ENCODE measurements around the gene KLHL6. TPM values are rescaled to one million over a fixed set of nuclear protein-coding genes. Genes with fewer than 3 reads are reported as not detected.

Gene KLHL6
- polyA plus RNA-seq, 1 of the 3 experiments (the other 2 are of a cell fraction) = not detected

DNA sequence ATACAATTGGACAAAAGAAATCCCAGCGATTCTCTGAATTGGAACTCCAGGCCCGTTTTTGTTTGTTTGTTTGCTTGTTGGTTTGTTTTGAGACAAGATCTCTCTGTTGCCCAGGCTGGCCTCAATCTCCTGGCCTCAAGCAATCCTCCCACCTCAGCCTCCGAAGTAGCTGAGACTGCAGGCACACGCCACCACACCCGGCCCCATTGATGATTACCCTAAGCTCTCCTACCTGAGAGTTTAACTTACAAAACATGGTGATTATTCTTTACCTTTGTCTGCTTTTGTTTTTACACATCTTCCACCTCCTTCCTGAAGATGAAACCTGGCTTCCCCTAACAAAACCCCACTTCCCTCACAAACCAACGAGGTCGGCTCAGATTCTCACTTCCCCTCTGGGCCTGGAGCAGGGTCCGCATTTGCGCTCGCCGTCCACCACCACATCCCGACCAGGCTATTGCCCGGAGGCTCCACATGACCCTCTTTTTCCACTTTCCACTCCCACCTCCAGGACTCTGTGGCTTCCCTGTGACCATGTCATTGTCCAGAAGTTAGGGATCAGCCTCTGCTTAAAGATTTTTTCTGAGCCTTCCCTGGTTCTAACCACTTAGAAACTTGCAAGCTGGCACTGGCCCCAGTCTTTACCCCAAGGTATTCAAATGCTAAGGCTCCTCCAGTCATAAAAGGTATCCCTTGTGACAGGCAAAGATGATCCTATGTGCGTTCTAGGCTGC is 14.8 kb downstream of the KLHL6 start:
- 79% methylated on average over 14 of the region's 14 CpGs for WGBS (ENCODE audit: low lambda C conversion rate)
- H3K27me3 ChIP-seq (ENCODE audit: insufficient read depth) = no peaks in the 10 kb centered on the region
- TF ChIP-seq, protein P1, sequence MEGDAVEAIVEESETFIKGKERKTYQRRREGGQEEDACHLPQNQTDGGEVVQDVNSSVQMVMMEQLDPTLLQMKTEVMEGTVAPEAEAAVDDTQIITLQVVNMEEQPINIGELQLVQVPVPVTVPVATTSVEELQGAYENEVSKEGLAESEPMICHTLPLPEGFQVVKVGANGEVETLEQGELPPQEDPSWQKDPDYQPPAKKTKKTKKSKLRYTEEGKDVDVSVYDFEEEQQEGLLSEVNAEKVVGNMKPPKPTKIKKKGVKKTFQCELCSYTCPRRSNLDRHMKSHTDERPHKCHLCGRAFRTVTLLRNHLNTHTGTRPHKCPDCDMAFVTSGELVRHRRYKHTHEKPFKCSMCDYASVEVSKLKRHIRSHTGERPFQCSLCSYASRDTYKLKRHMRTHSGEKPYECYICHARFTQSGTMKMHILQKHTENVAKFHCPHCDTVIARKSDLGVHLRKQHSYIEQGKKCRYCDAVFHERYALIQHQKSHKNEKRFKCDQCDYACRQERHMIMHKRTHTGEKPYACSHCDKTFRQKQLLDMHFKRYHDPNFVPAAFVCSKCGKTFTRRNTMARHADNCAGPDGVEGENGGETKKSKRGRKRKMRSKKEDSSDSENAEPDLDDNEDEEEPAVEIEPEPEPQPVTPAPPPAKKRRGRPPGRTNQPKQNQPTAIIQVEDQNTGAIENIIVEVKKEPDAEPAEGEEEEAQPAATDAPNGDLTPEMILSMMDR (IDR thresholded peaks at IDR 0.05) = no peak
- H3K4me2 ChIP-seq = no peak overlapping the region
- no peak overlapping the region for H3K4me3 ChIP-seq (ENCODE audit: low read depth in 2 of 2, low read length in 1 of 2)
- H3K9ac ChIP-seq = no peak overlapping the region
- H3K4me1 ChIP-seq (ENCODE audit: control insufficient read depth in 1 of 2, insufficient read depth in 2 of 2, low read depth in 1 of 2, low read length in 1 of 2) = no peaks in the 10 kb centered on the region; a peak in 1 of 4 replicates
- H2AFZ ChIP-seq (ENCODE audit: low read depth) = no peak overlapping the region
- DNase-seq = no peak
- ChIA-PET CTCF (interaction anchor here (1.1 to 2.3 kb wide), 2 partner anchors 19 to 226 kb away, joined by 4 read pairs; no protein-coding TSS in a partner anchor), POLR2A (no interaction called here)
- H4K20me1 ChIP-seq (ENCODE audit: insufficient read depth) = no peaks in the 10 kb centered on the region
- no peaks in the 10 kb centered on the region for H3K79me2 ChIP-seq (ENCODE audit: insufficient read depth)
- no peaks in the 10 kb centered on the region for H3K9me2 ChIP-seq
- no peaks in the 10 kb centered on the region for H3K9me3 ChIP-seq
- H3K27ac ChIP-seq (ENCODE audit: low read depth in 2 of 2, low read length in 1 of 2) = no peak overlapping the region
- H3K36me3 ChIP-seq (replicated peaks in 1 of 2; ENCODE audit: control insufficient read depth in 1 of 2, insufficient read depth in 2 of 2, low read length in 1 of 2) = no peaks in the 10 kb centered on the region
- no peaks in the 10 kb centered on the region for H3F3A ChIP-seq (replicated peaks; ENCODE audit: insufficient read depth)

- CTCF ChIA-PET = interaction anchor here (2.3 kb wide), 1 partner anchor 227 kb away, joined by 4 read pairs; no protein-coding TSS in a partner anchor
- POLR2A ChIA-PET = no interaction called here
These were observed 15.7 kb downstream of the KLHL6 start for GRCh38 chr3:183539811-183540210.

More at GRCh38 chr3:183539811-183540210, 15.7 kb downstream of the KLHL6 start:
- H3K4me3 ChIP-seq (ENCODE audit: low read depth in 2 of 2, low read length in 1 of 2) = no peak overlapping the region
- no peak for DNase-seq
- H3K36me3 ChIP-seq (replicated peaks in 1 of 2; ENCODE audit: control insufficient read depth in 1 of 2, insufficient read depth in 2 of 2, low read length in 1 of 2) = no peaks in the 10 kb centered on the region
- no peaks in the 10 kb centered on the region; a peak in 1 of 4 replicates for H3K4me1 ChIP-seq (ENCODE audit: control insufficient read depth in 1 of 2, insufficient read depth in 2 of 2, low read depth in 1 of 2, low read length in 1 of 2)
- no peak overlapping the region for H3K27ac ChIP-seq (ENCODE audit: low read depth in 2 of 2, low read length in 1 of 2)
- no peaks in the 10 kb centered on the region for H4K20me1 ChIP-seq (ENCODE audit: insufficient read depth)
- no peak overlapping the region for H2AFZ ChIP-seq (ENCODE audit: low read depth)
- H3K9ac ChIP-seq = no peak overlapping the region
- TF ChIP-seq POLR2AphosphoS5 (IDR thresholded peaks at IDR 0.05; ENCODE audit: low read depth, low read length) (no peak), EP300 (IDR thresholded peaks at IDR 0.05; ENCODE audit: borderline replicate concordance in 1 of 2, low read depth in 1 of 2, low read length in 1 of 2) (no peak), TAF1 (IDR thresholded peaks at IDR 0.05; ENCODE audit: borderline replicate concordance, low read depth, low read length) (no peak), ELF1 (IDR thresholded peaks at IDR 0.05) (no peak), SMC3 (IDR thresholded peaks at IDR 0.05; ENCODE audit: low read depth, low read length) (no peak), RXRA (IDR thresholded peaks at IDR 0.05; ENCODE audit: borderline replicate concordance, low read depth) (no peak), RCOR1 (IDR thresholded peaks at IDR 0.05; ENCODE audit: low read length) (no peak), YY1 (IDR thresholded peaks at IDR 0.05; ENCODE audit: low read depth) (no peak), MAX (IDR thresholded peaks at IDR 0.05; ENCODE audit: low read depth) (no peak), TEAD4 (IDR thresholded peaks at IDR 0.05; ENCODE audit: borderline replicate concordance, insufficient read depth) (no peak)
- TF ChIP-seq, protein P2, sequence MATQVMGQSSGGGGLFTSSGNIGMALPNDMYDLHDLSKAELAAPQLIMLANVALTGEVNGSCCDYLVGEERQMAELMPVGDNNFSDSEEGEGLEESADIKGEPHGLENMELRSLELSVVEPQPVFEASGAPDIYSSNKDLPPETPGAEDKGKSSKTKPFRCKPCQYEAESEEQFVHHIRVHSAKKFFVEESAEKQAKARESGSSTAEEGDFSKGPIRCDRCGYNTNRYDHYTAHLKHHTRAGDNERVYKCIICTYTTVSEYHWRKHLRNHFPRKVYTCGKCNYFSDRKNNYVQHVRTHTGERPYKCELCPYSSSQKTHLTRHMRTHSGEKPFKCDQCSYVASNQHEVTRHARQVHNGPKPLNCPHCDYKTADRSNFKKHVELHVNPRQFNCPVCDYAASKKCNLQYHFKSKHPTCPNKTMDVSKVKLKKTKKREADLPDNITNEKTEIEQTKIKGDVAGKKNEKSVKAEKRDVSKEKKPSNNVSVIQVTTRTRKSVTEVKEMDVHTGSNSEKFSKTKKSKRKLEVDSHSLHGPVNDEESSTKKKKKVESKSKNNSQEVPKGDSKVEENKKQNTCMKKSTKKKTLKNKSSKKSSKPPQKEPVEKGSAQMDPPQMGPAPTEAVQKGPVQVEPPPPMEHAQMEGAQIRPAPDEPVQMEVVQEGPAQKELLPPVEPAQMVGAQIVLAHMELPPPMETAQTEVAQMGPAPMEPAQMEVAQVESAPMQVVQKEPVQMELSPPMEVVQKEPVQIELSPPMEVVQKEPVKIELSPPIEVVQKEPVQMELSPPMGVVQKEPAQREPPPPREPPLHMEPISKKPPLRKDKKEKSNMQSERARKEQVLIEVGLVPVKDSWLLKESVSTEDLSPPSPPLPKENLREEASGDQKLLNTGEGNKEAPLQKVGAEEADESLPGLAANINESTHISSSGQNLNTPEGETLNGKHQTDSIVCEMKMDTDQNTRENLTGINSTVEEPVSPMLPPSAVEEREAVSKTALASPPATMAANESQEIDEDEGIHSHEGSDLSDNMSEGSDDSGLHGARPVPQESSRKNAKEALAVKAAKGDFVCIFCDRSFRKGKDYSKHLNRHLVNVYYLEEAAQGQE (IDR thresholded peaks at IDR 0.05; ENCODE audit: low read depth, low read length) = no peak
- TF ChIP-seq, protein P3, sequence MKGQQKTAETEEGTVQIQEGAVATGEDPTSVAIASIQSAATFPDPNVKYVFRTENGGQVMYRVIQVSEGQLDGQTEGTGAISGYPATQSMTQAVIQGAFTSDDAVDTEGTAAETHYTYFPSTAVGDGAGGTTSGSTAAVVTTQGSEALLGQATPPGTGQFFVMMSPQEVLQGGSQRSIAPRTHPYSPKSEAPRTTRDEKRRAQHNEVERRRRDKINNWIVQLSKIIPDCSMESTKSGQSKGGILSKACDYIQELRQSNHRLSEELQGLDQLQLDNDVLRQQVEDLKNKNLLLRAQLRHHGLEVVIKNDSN (IDR thresholded peaks at IDR 0.05; ENCODE audit: borderline replicate concordance, low read depth) = no peak
- TF ChIP-seq, protein P4, sequence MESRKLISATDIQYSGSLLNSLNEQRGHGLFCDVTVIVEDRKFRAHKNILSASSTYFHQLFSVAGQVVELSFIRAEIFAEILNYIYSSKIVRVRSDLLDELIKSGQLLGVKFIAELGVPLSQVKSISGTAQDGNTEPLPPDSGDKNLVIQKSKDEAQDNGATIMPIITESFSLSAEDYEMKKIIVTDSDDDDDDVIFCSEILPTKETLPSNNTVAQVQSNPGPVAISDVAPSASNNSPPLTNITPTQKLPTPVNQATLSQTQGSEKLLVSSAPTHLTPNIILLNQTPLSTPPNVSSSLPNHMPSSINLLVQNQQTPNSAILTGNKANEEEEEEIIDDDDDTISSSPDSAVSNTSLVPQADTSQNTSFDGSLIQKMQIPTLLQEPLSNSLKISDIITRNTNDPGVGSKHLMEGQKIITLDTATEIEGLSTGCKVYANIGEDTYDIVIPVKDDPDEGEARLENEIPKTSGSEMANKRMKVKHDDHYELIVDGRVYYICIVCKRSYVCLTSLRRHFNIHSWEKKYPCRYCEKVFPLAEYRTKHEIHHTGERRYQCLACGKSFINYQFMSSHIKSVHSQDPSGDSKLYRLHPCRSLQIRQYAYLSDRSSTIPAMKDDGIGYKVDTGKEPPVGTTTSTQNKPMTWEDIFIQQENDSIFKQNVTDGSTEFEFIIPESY (IDR thresholded peaks at IDR 0.05; ENCODE audit: borderline replicate concordance, low read depth) = no peak
- TF ChIP-seq, protein P5, sequence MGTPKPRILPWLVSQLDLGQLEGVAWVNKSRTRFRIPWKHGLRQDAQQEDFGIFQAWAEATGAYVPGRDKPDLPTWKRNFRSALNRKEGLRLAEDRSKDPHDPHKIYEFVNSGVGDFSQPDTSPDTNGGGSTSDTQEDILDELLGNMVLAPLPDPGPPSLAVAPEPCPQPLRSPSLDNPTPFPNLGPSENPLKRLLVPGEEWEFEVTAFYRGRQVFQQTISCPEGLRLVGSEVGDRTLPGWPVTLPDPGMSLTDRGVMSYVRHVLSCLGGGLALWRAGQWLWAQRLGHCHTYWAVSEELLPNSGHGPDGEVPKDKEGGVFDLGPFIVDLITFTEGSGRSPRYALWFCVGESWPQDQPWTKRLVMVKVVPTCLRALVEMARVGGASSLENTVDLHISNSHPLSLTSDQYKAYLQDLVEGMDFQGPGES (IDR thresholded peaks at IDR 0.05; ENCODE audit: low read depth, low read length) = no peak
- H3K9me3 ChIP-seq = no peaks in the 10 kb centered on the region
- no peaks in the 10 kb centered on the region for H3K27me3 ChIP-seq (ENCODE audit: insufficient read depth)
- no peaks in the 10 kb centered on the region for H3K9me2 ChIP-seq
- H3K79me2 ChIP-seq (ENCODE audit: insufficient read depth) = no peaks in the 10 kb centered on the region
- no peaks in the 10 kb centered on the region for H3F3A ChIP-seq (replicated peaks; ENCODE audit: insufficient read depth)
- WGBS (ENCODE audit: low lambda C conversion rate) = 60% methylated on average over 3 of the region's 3 CpGs
- no peak overlapping the region for H3K4me2 ChIP-seq

All from SK-N-SH (cell line).